Heart left ventricle (tissue), 13 donors: ENCODE data around the gene PSMB5.

Source experiments
- CTCF ChIP-seq, 12 donors: fragments of 200-600 bp; sonication (generic) in 4 of 12; IDR thresholded peaks; one replicate each; pipeline versions ENCODE4 v1.5.0 to v1.8.0; 2018 to 2022; ENCODE audit warnings: antibody characterized with exemption in 12 of 12, mild to moderate bottlenecking in 5 of 12
- POLR2A ChIP-seq, 2 donors: fragments of 450-650 bp; IDR thresholded peaks; one replicate each; pipeline ENCODE4 v1.6.1; 2017; ENCODE audit warnings: antibody characterized with exemption in 2 of 2, mild to moderate bottlenecking in 2 of 2, moderate library complexity in 2 of 2
- donor health status: ischemic (EF 13 %, LVEDD 7.1; RV severe dilation, severe dysfunction).
- donor health status: DM: no; HTN: yes; CAD: no.
- donor health status: DM: no; HTN: no; CAD: no.
- donor health status: ischemic (EF 25% LVEDD 6.9; RV normal size, moderate dysfunction).
- donor health status: ischemic (EF 25% LVEDD 5.7; RV mildly dilated, moderate dysfunction).
- donor health status: ischemic (EF 35%, LVEDD 5.7; RV mildly dilated, moderate dysfunction).
- donor health status: nonischemic (EF 11% LVEDD 7.7; RV severe dilation, severe dysfunction).
- donor health status: DM: yes; HTN: yes; CAD: no.
- donor health status: PGD.
- donor health status: ischemic (EF 29% LVEDD 5.4; RV normal size, mild dysfunction).
- donor health status: nonischemic (EF 23%, LVEDD 6.1; RV moderate dilation, normal function).

GRCh38 chr14:23079716-23080115, 45.0 kb upstream of the PSMB5 start:
- TF ChIP-seq CTCF (IDR thresholded peaks at IDR 0.05), result no peak
- TF ChIP-seq POLR2A (IDR thresholded peaks at IDR 0.05), result no peak
